K562 (cell line): Measurements from ENCODE around the gene PCMTD2. TPM values are rescaled to one million over a fixed set of nuclear protein-coding genes. Genes with fewer than 3 reads are reported as not detected.

Source experiments
- CREB1 ChIP-seq, 2 experiments: sonication (generic) in 1 of 2; formaldehyde crosslinking in 1 of 2; IDR thresholded peaks; 2 replicates each; pipeline versions ENCODE4 v1.6.1 to v1.8.0; 2012 to 2022; ENCODE audit warnings: inconsistent platforms in 1 of 2, mild to moderate bottlenecking in 1 of 2, missing genetic modification reagents in 1 of 2, moderate library complexity in 1 of 2
- ERF ChIP-seq: fragments of 450-650 bp; formaldehyde crosslinking; IDR thresholded peaks from 2 replicates; pipeline ENCODE4 v1.4.0; 2020; ENCODE audit warnings: mild to moderate bottlenecking, mixed read lengths
- HMGN3 ChIP-seq: IDR thresholded peaks from 2 replicates; pipeline ENCODE4 v1.6.1; 2011; ENCODE audit warnings: borderline replicate concordance, low read depth, mild to moderate bottlenecking, mixed read lengths, low read length; ENCODE audit not compliant: insufficient read length; ENCODE audit errors: extremely low read depth
- MYC ChIP-seq, 2 experiments: fragments of 250-450 bp in 1 of 2; sonication (Bioruptor Pico) in 1 of 2; IDR thresholded peaks; 2 replicates each; pipeline versions ENCODE4 v1.5.1 to v1.6.1; 2012 to 2021; ENCODE audit warnings: low read depth in 2 of 2, borderline replicate concordance in 1 of 2, improper control_type of control experiment in 1 of 2, low read length in 1 of 2, mild to moderate bottlenecking in 1 of 2, moderate library complexity in 1 of 2
- POLR2A ChIP-seq: fragments of 450-650 bp; conservative IDR thresholded peaks from 2 replicates; pipeline ENCODE4 v1.6.1; 2016
- ZNF263 ChIP-seq: sonication (generic); formaldehyde crosslinking; IDR thresholded peaks from 2 replicates; pipeline ENCODE4 v1.8.0; 2022; ENCODE audit warnings: mild to moderate bottlenecking, missing genetic modification reagents, borderline replicate concordance
- polyA plus RNA-seq, 8 experiments: library from polyadenylated mRNA; depleted of rRNA in 4 of 8; stranded (reverse) in 5 of 8; unstranded in 3 of 8; fragments of >200 nt; fragmentation: Nextera tagmentation in 2 of 8; fragmentation: Illumina TruSeq in 1 of 8; extraction: Ambion mirVana in 2 of 8; extraction: Trizol in 1 of 8; gene quantifications; 2 replicates each; pipeline versions ENCODE4 v1.2.1 to v1.2.3, GENCODE V29; 2011 to 2014; ENCODE audit warnings: inconsistent platforms in 1 of 8, missing spikeins in 1 of 8
- total RNA-seq, 7 experiments: library from RNA; depleted of rRNA in 6 of 7; stranded (reverse); fragments of >200 nt in 6 of 7; fragmentation: Illumina TruSeq in 2 of 7; extraction: Trizol in 2 of 7; gene quantifications; 2 replicates each; pipeline versions ENCODE4 v1.2.1 to v1.2.3, GENCODE V29; 2011 to 2021; ENCODE audit warnings: low replicate concordance in 1 of 7
- TF ChIP-seq, protein P1 (sequence below): sonication (generic); formaldehyde crosslinking; IDR thresholded peaks from 2 replicates; pipeline ENCODE4 v1.8.0; 2023; ENCODE audit warnings: missing genetic modification reagents, mild to moderate bottlenecking, borderline replicate concordance
- TF ChIP-seq, protein P2 (sequence below): fragments of 250-450 bp; sonication (Bioruptor Pico); IDR thresholded peaks from 2 replicates; pipeline ENCODE4 v1.8.0; 2022; ENCODE audit warnings: inconsistent platforms, mild to moderate bottlenecking, moderate library complexity, borderline replicate concordance
- TF ChIP-seq, protein P3 (sequence below): fragments of 250-450 bp; sonication (Bioruptor Pico); IDR thresholded peaks from 2 replicates; pipeline ENCODE4 v1.5.0; 2021; ENCODE audit warnings: mild to moderate bottlenecking, moderate library complexity
- TF ChIP-seq, protein P4 (sequence below): sonication (generic); formaldehyde crosslinking; IDR thresholded peaks from 2 replicates; pipeline ENCODE4 v1.8.1; 2023; ENCODE audit warnings: mild to moderate bottlenecking, missing genetic modification reagents

Gene PCMTD2
- total and polyA plus RNA-seq, 9 of the 15 experiments (the other 6 are each of a cell fraction or from before 2014, with no cell fraction given), result 11.3 to 49.3 (median 28.4) TPM

DNA sequence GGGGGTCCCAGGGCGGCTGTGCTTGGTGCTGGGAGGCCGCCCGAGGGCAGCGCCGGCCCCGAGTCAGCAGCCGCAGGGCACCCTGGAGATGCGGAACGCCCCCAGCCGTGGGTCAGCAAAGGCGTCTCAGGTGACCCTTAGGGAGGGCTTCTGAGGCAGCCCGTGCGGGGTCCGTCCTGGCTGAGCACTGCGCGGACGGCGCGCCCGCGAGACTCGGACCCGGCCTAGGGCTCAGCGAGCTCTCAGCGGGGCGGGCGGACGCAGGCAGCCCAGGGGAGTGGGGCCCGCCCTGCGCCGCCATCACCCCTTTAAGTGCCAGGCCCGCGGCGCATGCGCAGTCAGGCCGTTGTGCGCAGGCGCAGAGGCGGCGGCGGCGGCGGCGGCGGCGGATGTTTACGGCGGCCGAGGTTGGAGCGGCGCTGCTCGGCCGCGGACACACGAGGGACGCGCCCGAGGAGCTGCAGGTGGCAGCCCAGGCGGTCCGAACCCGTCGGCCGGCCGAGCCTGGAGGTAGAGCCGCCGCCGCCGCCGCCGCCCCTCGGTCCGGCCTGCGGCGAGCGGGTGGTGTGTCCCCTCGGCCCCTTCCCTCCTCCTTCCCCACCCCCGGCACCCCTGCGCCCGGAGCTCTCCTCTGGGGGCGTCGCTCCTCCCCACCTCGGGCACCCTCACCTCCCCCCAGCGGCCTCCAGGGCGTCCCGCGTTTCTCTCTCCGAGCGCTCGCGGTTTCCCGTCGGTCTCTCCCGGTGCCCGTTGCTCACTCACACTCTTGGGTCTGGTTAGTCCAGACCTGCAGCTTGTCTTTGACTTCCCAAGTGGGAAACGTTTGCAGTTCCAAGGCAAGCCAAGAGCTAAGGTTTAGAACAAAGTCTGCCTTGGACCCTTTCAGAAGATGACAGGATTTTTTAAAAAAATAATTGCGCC, at the start of gene PCMTD2 (continued):
- TF ChIP-seq, protein P1, sequence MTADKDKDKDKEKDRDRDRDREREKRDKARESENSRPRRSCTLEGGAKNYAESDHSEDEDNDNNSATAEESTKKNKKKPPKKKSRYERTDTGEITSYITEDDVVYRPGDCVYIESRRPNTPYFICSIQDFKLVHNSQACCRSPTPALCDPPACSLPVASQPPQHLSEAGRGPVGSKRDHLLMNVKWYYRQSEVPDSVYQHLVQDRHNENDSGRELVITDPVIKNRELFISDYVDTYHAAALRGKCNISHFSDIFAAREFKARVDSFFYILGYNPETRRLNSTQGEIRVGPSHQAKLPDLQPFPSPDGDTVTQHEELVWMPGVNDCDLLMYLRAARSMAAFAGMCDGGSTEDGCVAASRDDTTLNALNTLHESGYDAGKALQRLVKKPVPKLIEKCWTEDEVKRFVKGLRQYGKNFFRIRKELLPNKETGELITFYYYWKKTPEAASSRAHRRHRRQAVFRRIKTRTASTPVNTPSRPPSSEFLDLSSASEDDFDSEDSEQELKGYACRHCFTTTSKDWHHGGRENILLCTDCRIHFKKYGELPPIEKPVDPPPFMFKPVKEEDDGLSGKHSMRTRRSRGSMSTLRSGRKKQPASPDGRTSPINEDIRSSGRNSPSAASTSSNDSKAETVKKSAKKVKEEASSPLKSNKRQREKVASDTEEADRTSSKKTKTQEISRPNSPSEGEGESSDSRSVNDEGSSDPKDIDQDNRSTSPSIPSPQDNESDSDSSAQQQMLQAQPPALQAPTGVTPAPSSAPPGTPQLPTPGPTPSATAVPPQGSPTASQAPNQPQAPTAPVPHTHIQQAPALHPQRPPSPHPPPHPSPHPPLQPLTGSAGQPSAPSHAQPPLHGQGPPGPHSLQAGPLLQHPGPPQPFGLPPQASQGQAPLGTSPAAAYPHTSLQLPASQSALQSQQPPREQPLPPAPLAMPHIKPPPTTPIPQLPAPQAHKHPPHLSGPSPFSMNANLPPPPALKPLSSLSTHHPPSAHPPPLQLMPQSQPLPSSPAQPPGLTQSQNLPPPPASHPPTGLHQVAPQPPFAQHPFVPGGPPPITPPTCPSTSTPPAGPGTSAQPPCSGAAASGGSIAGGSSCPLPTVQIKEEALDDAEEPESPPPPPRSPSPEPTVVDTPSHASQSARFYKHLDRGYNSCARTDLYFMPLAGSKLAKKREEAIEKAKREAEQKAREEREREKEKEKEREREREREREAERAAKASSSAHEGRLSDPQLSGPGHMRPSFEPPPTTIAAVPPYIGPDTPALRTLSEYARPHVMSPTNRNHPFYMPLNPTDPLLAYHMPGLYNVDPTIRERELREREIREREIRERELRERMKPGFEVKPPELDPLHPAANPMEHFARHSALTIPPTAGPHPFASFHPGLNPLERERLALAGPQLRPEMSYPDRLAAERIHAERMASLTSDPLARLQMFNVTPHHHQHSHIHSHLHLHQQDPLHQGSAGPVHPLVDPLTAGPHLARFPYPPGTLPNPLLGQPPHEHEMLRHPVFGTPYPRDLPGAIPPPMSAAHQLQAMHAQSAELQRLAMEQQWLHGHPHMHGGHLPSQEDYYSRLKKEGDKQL (CRISPR knock-in tag), result no peak
- no peak; the same call in 1 of the 2 replicates for TF ChIP-seq ERF (CRISPR knock-in tag)
- TF ChIP-seq, protein P2, sequence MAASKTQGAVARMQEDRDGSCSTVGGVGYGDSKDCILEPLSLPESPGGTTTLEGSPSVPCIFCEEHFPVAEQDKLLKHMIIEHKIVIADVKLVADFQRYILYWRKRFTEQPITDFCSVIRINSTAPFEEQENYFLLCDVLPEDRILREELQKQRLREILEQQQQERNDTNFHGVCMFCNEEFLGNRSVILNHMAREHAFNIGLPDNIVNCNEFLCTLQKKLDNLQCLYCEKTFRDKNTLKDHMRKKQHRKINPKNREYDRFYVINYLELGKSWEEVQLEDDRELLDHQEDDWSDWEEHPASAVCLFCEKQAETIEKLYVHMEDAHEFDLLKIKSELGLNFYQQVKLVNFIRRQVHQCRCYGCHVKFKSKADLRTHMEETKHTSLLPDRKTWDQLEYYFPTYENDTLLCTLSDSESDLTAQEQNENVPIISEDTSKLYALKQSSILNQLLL (CRISPR knock-in tag), result no peak
- peak; percentile 53 for TF ChIP-seq MYC (IDR thresholded peaks at IDR 0.05; ENCODE audit: low read depth, low read length)
- no peak for TF ChIP-seq MYC (CRISPR knock-in tag; IDR thresholded peaks at IDR 0.05; ENCODE audit: borderline replicate concordance, low read depth)
- TF ChIP-seq ZNF263 (CRISPR knock-in tag), result peak; percentile 64; the same call in 1 of the 2 replicates
- no peak for TF ChIP-seq CREB1 (IDR thresholded peaks at IDR 0.05)
- no peak for TF ChIP-seq CREB1 (CRISPR knock-in tag; IDR thresholded peaks at IDR 0.05)
- TF ChIP-seq, protein P3, sequence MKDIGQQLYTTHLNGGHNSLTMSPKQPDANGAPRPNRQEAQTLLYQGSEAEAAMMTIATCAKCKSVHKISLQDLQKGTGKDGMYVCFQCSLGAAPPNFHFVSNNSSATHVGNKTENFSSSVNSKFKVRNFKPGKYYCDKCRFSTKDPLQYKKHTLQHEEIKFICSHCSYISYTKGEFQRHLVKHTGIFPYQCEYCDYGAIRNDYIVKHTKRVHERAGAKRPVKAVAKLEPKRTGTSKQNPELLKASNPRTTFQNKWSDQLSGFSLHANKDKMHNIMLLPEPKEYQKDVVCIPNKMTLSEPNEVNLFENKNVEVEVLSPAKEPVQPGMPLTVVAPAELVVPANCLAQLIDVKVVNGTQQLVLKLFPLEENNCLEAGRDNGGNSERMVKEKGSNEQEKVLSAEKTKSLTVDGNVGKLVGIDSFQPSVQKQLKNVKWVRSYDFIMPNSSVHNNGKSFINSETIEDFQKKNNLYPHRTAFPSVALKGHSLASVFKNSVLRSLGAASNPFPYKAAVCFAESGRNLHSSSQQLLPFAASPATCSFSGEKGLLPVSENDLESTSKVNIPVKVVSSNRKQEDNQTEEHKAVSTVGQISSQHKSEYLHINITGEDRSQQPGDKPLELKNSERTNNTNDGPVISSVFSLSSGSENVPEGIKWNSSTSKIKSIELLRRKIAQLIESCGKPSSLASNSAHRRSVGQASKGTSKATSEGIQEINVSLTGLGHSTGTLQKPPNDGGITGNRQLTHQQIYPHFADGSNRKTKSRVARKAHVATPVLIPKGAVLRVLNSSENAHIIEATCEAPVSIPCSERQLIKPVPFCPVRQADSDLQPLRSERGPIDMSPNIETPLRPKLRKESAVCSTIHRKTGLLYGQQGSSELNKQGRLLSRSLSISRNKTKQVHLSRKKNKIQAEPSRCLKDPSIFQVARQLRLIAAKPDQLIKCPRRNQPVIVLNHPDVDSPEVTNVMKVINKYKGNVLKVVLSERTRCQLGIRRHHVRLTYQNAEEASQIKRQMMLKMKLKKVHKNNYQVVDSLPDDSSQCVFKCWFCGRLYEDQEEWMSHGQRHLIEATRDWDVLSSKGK (CRISPR knock-in tag), result no peak
- peak; percentile 61 for TF ChIP-seq POLR2A
- TF ChIP-seq, protein P4, sequence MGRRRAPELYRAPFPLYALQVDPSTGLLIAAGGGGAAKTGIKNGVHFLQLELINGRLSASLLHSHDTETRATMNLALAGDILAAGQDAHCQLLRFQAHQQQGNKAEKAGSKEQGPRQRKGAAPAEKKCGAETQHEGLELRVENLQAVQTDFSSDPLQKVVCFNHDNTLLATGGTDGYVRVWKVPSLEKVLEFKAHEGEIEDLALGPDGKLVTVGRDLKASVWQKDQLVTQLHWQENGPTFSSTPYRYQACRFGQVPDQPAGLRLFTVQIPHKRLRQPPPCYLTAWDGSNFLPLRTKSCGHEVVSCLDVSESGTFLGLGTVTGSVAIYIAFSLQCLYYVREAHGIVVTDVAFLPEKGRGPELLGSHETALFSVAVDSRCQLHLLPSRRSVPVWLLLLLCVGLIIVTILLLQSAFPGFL (CRISPR knock-in tag), result no peak
- peak; percentile 65 for TF ChIP-seq HMGN3
